ENCODE measurements around the gene ANKMY2. TPM values are rescaled to one million over a fixed set of nuclear protein-coding genes. Genes with fewer than 3 reads are reported as not detected.

Gene ANKMY2
- total RNA-seq, 1 donor from 2014 or later = 21.5 TPM

DNA sequence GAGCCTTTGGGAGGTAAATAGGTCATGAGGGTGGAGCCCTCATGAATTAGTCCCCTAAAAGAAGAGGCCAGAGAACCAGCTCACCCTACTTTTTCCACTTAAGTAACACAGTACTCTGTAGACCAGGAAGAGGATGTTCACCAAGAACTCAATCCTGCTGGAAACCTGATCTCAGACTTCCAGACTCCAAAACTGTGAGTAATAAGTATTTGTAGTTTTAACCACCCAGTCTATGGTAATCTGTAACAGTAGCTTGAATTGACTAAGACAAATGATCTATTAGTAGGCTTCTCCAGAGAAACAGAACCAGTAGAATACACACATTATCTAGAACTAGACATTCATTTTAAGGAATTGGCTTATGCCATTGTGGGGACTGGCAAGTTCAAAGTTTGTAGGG lies 51.5 kb downstream of the ANKMY2 start:
- ATAC-seq (ENCODE audit: poor library complexity) (no peak), DNase-seq (no peak)
- intact Hi-C loops (cut with DNase I) = no loop called here

GRCh38 chr7:16592395-16592794 lies 53.2 kb downstream of the ANKMY2 start:
- intact Hi-C loops (cut with DNase I) = no loop called here
- ATAC-seq (ENCODE audit: poor library complexity) = no peak
- no peak for DNase-seq

DNA sequence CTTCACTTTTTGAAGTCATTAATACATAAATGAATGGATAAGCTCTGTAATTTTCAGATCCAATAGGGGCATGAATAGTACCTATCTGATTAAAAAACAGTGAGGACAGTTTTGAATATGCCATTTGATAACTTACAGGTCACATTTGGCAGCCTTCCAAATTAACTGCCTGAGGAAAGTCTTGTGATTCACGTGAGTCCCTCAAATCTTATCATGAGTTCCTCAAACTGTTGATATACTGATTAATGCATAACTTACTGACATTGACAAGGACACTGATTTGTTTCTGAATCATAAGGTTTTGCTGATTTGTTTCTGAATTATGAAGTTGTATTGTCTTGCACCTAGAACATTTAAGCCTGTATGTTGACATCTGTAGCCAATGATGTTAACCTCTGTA lies 55.1 kb downstream of the ANKMY2 start:
- intact Hi-C loops (cut with DNase I) = no loop called here
- ATAC-seq (ENCODE audit: poor library complexity) = no peak
- DNase-seq = no peak

GRCh38 chr7:16589881-16590280 lies 55.7 kb downstream of the ANKMY2 start:
- ATAC-seq (ENCODE audit: poor library complexity) = no peak
- DNase-seq = no peak
- intact Hi-C loops (cut with DNase I) = no loop called here

DNA sequence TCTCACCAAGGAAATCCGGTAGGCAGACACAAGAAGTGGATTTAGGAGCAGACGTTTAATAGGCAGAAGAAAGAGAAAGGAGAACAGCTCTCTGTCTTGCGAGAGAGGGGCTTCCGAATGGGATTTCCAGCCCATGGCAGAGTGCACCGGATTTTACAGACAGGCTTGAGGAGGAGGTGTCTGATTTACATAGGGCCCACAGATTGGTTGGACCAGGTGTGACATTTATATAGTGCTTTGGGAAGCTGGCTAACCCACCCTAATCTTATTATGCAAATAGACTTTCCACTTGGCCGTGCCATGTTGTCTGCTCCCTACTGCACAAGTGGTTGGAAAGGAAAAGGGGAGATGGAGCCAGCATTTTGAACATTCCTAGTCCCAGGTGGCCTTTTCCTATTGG lies 57.8 kb downstream of the ANKMY2 start:
- intact Hi-C loops (cut with DNase I) = no loop called here
- no peak for DNase-seq
- peak; percentile 87 for ATAC-seq (ENCODE audit: poor library complexity)

- DNase-seq = no peak
- intact Hi-C loops (cut with DNase I) = no loop called here
- ATAC-seq (ENCODE audit: poor library complexity) = no peak
Observed at GRCh38 chr7:16587129-16587528, 58.4 kb downstream of the ANKMY2 start.

- DNase-seq (peak; percentile 51), ATAC-seq (ENCODE audit: poor library complexity) (peak; percentile 23)
- intact Hi-C loops (cut with DNase I) = no loop called here
Observed at GRCh38 chr7:16586081-16586874, 59.3 kb downstream of the ANKMY2 start.

- intact Hi-C loops (cut with DNase I) = no loop called here
- DNase-seq (peak; percentile 46), ATAC-seq (ENCODE audit: poor library complexity) (no peak)
Observed at GRCh38 chr7:16585540-16585939, 60.0 kb downstream of the ANKMY2 start.

DNA sequence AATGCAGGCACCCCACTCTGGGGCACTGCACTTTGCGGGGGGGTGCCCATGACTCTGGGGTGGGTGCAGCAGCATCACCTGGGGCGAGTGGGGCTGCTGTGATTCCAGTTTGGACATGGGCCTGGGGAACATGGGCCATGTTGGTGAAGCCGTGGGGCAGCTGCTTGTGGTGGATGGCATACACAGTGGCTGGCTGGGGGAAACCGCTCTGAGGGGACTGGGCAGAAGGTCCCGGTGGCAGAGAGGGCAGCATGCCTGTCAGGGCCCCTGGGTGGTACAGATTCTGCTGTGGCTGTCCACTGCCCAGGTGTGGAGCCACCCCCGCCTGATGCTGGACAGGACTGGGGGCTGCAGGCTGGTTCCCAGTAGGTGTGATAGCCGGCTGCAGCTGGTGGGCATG lies 61.7 kb downstream of the ANKMY2 start:
- intact Hi-C loops (cut with DNase I) = no loop called here
- DNase-seq (no peak), ATAC-seq (ENCODE audit: poor library complexity) (no peak)

- no peak for ATAC-seq (ENCODE audit: poor library complexity)
- DNase-seq = no peak
- intact Hi-C loops (cut with DNase I) = no loop called here
Observed at GRCh38 chr7:16581286-16581685, 64.3 kb downstream of the ANKMY2 start.

DNA sequence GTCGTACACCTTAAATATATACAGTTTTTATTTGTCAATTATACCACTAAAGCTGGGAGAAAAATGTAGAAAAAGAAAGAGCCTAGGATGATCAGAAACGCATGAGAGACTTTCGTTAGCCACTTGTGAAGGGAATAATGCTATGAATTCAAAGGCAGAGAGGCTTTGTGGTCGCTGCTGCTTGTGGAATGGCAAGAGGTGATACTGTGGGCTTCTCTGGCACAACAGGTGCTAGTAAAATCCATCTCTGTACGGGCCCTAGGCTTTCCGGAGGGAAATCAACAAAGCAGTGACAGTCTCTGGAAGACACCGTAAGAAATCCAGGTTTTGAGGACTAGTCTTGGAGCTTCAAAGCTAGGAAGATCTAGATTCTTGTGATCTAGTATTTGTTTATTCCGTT lies 66.3 kb downstream of the ANKMY2 start:
- DNase-seq = no peak
- intact Hi-C loops (cut with DNase I) = no loop called here
- ATAC-seq (ENCODE audit: poor library complexity) = no peak

DNA sequence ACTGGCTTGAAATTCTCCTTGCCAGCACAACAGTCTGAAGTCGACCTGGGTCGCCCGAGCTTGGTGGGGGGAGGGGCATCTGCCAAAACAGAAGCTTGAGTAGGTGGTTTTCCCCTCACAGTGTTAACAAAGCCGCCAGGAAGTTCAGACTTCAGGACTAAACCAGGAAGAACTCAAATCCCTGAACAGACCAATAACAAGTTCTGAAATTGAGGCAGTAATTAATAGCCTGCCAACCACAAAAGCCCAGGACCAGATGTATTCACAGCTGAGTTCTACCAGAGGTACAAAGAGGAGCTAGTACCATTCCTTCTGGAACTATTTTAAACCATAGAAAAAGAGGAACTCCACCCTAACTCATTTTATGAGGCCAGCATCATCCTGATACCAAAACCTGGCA lies 73.6 kb downstream of the ANKMY2 start:
- no peak for ATAC-seq (ENCODE audit: poor library complexity)
- intact Hi-C loops (cut with DNase I) = no loop called here
- no peak for DNase-seq

GRCh38 chr7:16564909-16565426 lies 80.6 kb downstream of the ANKMY2 start:
- peak; percentile 74 for ATAC-seq (ENCODE audit: poor library complexity)
- no peak for DNase-seq
- intact Hi-C loops (cut with DNase I) = loop anchor here (5.0 to 10.0 kb wide), 3 partner anchors 133 to 488 kb away; no protein-coding TSS in a partner anchor

- no peak for ATAC-seq (ENCODE audit: poor library complexity)
- no peak for DNase-seq
- intact Hi-C loops (cut with DNase I) = loop anchor here (5.0 to 10.0 kb wide), 2 partner anchors 132 to 449 kb away; no protein-coding TSS in a partner anchor
Observed at GRCh38 chr7:16564023-16564380, 81.6 kb downstream of the ANKMY2 start.

- DNase-seq = no peak
- ATAC-seq (ENCODE audit: poor library complexity) = no peak
- intact Hi-C loops (cut with DNase I) = loop anchor here (5.0 to 10.0 kb wide), 2 partner anchors 131 to 449 kb away; no protein-coding TSS in a partner anchor
Observed at GRCh38 chr7:16563281-16564022, 82.1 kb downstream of the ANKMY2 start.

GRCh38 chr7:16562456-16563220 lies 82.9 kb downstream of the ANKMY2 start:
- intact Hi-C loops (cut with DNase I) = loop anchor here (5.0 to 10.0 kb wide), 2 partner anchors 130 to 448 kb away; no protein-coding TSS in a partner anchor
- ATAC-seq (ENCODE audit: poor library complexity) (no peak), DNase-seq (no peak)

GRCh38 chr7:16561943-16562342 lies 83.6 kb downstream of the ANKMY2 start:
- intact Hi-C loops (cut with DNase I) = loop anchor here (5.0 to 10.0 kb wide), 2 partner anchors 130 to 447 kb away; no protein-coding TSS in a partner anchor
- DNase-seq (no peak), ATAC-seq (ENCODE audit: poor library complexity) (no peak)

DNA sequence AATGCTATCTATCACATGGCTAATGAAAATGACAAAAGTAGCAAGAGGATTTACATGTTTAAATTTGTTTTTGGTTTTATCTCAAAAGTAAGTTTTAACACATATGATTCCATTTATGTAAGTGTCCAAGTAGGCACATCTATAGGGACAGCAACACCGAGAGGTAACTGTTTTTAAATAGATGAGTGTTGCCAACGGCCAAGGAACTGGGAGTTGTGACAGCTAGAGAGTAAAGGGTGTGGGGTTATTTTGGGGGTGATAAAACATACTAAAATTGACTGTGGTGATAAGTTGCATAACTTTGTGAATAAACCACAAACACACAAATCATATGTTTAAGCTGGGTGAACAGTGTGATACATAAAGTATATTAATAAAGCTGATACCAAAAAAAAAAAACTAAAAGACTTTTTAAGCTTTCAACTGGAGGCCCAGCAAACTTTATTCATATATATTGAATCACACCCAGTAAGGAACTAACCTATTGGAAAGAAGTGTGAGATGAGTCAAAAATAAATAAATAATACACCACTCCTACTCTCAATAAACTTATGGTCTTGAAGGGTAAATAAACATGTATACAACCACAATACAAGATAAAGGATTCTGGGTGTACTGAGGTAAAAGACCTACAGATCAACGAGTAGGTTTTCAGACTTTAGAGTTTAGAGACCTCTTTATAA lies 85.9 kb downstream of the ANKMY2 start:
- DNase-seq (no peak), ATAC-seq (ENCODE audit: poor library complexity) (no peak)
- intact Hi-C loops (cut with DNase I) = loop anchor here (5.0 to 10.0 kb wide), 2 partner anchors 127 to 445 kb away; no protein-coding TSS in a partner anchor
